A549 (cell line): ENCODE data around the gene KLHDC8B. TPM values are rescaled to one million over a fixed set of nuclear protein-coding genes. Genes with fewer than 3 reads are reported as not detected.

Experiments
- ATAC-seq, 2 experiments: fragments of 200-7000 bp in 1 of 2; fragments of >200 bp in 1 of 2; cut with Nextera tagmentation in 1 of 2; cut with Tn5 transposase in 1 of 2; 3 replicates each; pipeline versions ENCODE4 v1.8.0 to v1.9.1; 2018 to 2020; ENCODE audit warnings: mild to moderate bottlenecking in 1 of 2, moderate library complexity in 1 of 2
- CTCF ChIA-PET: fragments of 300-600 bp; sonication (Branson Sonifier 250); formaldehyde crosslinking; extraction: SDS; loops from one replicate; lab custom pipeline; 2021; ENCODE audit warnings: antibody characterized with exemption, inconsistent platforms; lab: Yijun Ruan, JAX
- POLR2A ChIA-PET: fragments of 350-600 bp; formaldehyde crosslinking; extraction: SDS; loops from one replicate; lab custom pipeline; 2021; ENCODE audit warnings: antibody characterized with exemption, inconsistent platforms; lab: Yijun Ruan, JAX
- DNase-seq, 2 experiments: peaks; one replicate each; pipeline versions ENCODE4 v3.0.0 to v3.0.0-alpha.2; 2011 to 2016; ENCODE audit warnings: low read depth in 1 of 2, low spot score in 1 of 2
- FAIRE-seq: peaks from 2 replicates; lab custom pipeline; 2011; peaks lifted over from hg19 to GRCh38; lab: Jason Lieb, UNC
- H3K27ac ChIP-seq, 2 experiments: fragments of >200 bp; sonication (Bioruptor Twin); formaldehyde crosslinking; 3 replicates each; pipeline ENCODE4 v1.5.1; 2016 to 2017
- H3K4me1 ChIP-seq: fragments of >200 bp; sonication (Bioruptor Twin); formaldehyde crosslinking; 3 replicates; pipeline ENCODE4 v1.6.1; 2016
- H3K4me2 ChIP-seq: fragments of >200 bp; sonication (Bioruptor Twin); formaldehyde crosslinking; 3 replicates; pipeline ENCODE4 v1.6.1; 2016
- H3K4me3 ChIP-seq: fragments of >200 bp; sonication (Bioruptor Twin); formaldehyde crosslinking; 3 replicates; pipeline ENCODE4 v1.5.1; 2016
- H3K9me3 ChIP-seq: fragments of >200 bp; sonication (Bioruptor Twin); formaldehyde crosslinking; 3 replicates; pipeline ENCODE4 v1.6.1; 2016
- CHD2 ChIP-seq: fragments of 150-350 bp; IDR thresholded peaks from 2 replicates; pipeline ENCODE4 v1.6.1; 2014; ENCODE audit warnings: low read length; ENCODE audit not compliant: partially characterized antibody
- FOXS1 ChIP-seq: fragments of 250-450 bp; sonication (Bioruptor Pico); IDR thresholded peaks from 2 replicates; pipeline ENCODE4 v1.5.0; 2020; ENCODE audit warnings: mild to moderate bottlenecking, moderate library complexity
- HDAC2 ChIP-seq: fragments of 200-600 bp; sonication (generic); IDR thresholded peaks from 2 replicates; pipeline ENCODE4 v1.6.1; 2016
- HOXA7 ChIP-seq: fragments of 250-450 bp; sonication (Bioruptor Pico); IDR thresholded peaks from 2 replicates; pipeline ENCODE4 v1.5.0; 2020; ENCODE audit warnings: mild to moderate bottlenecking, moderate library complexity
- HOXB13 ChIP-seq: fragments of 250-450 bp; sonication (Bioruptor Pico); IDR thresholded peaks from 2 replicates; pipeline ENCODE4 v1.5.0; 2020; ENCODE audit warnings: low read depth, mild to moderate bottlenecking, moderate library complexity
- NFE2L2 ChIP-seq: fragments of 150-350 bp; conservative IDR thresholded peaks from 2 replicates; pipeline ENCODE4 v1.6.1; 2014; ENCODE audit warnings: low read length
- NPAS2 ChIP-seq: fragments of 250-450 bp; sonication (Bioruptor Pico); IDR thresholded peaks from 2 replicates; pipeline ENCODE4 v1.8.0; 2022; ENCODE audit warnings: mild to moderate bottlenecking, moderate library complexity, borderline replicate concordance
- NR3C1 ChIP-seq: fragments of >200 bp; sonication (Bioruptor Twin); formaldehyde crosslinking; IDR thresholded peaks from 3 replicates; pipeline ENCODE4 v1.6.1; 2017
- PBX3 ChIP-seq: IDR thresholded peaks from 2 replicates; pipeline ENCODE4 v1.6.1; 2012
- PHF8 ChIP-seq: fragments of 200-600 bp; sonication (generic); IDR thresholded peaks from 2 replicates; pipeline ENCODE4 v1.6.1; 2016; ENCODE audit warnings: low read depth, mild to moderate bottlenecking, antibody characterized with exemption, moderate library complexity, borderline replicate concordance
- POLR2A ChIP-seq: IDR thresholded peaks from 2 replicates; pipeline ENCODE4 v1.6.1; 2012; ENCODE audit warnings: mild to moderate bottlenecking, low read length
- RCOR1 ChIP-seq: fragments of 150-350 bp; IDR thresholded peaks from 2 replicates; pipeline ENCODE4 v1.6.1; 2014; ENCODE audit warnings: antibody characterized with exemption, low read length, low read depth
- SMC3 ChIP-seq: fragments of >200 bp; sonication (Bioruptor Twin); formaldehyde crosslinking; IDR thresholded peaks from 3 replicates; pipeline ENCODE4 v1.6.1; 2018; ENCODE audit warnings: inconsistent platforms
- SREBF2 ChIP-seq: fragments of 450-650 bp; IDR thresholded peaks from 2 replicates; pipeline ENCODE4 v1.6.1; 2014; ENCODE audit warnings: mild to moderate bottlenecking, moderate library complexity
- TFCP2L1 ChIP-seq: fragments of 250-450 bp; sonication (Bioruptor Pico); IDR thresholded peaks from 2 replicates; pipeline ENCODE4 v1.5.0; 2021; ENCODE audit warnings: mild to moderate bottlenecking
- ZNF302 ChIP-seq: fragments of 250-450 bp; sonication (Bioruptor Pico); IDR thresholded peaks from 2 replicates; pipeline ENCODE4 v1.9.0; 2021; ENCODE audit warnings: inconsistent platforms, mild to moderate bottlenecking, moderate library complexity
- WGBS: methylation state at CpG from one replicate; pipeline ENCODE4 v1.1.6; 2017; ENCODE audit errors: missing lambda C conversion rate; 5-methylcytosine and 5-hydroxymethylcytosine counted together
- polyA plus RNA-seq, 4 experiments: library from polyadenylated mRNA; depleted of rRNA in 3 of 4; stranded (reverse); fragments of >200 nt; fragmentation: RNase III in 1 of 4; extraction: RNeasy Plus Mini Kit Qiagen cat#74134 plus additional on column Dnase treatment in 1 of 4; gene quantifications; 2 replicates in 3 of 4; 3 replicates in 1 of 4; pipeline ENCODE4 v1.2.3, GENCODE V29; 2011 to 2017
- TF ChIP-seq, protein P1 (sequence below): fragments of >200 bp; sonication (Bioruptor Twin); formaldehyde crosslinking; IDR thresholded peaks from 3 replicates; pipeline ENCODE4 v1.6.1; 2016
- TF ChIP-seq, protein P2 (sequence below): IDR thresholded peaks from 2 replicates; pipeline ENCODE4 v1.6.1; 2012; ENCODE audit warnings: low read depth, borderline replicate concordance
- TF ChIP-seq, protein P3 (sequence below): IDR thresholded peaks from 2 replicates; pipeline ENCODE4 v1.6.1; 2012
- TF ChIP-seq, protein P4 (sequence below): fragments of >200 bp; sonication (Bioruptor Twin); formaldehyde crosslinking; IDR thresholded peaks from 3 replicates; pipeline ENCODE4 v1.5.1; 2016
- TF ChIP-seq, protein P5 (sequence below): fragments of >200 bp; sonication (Bioruptor Twin); formaldehyde crosslinking; IDR thresholded peaks from 2 replicates; pipeline ENCODE4 v1.6.1; 2016
- TF ChIP-seq, protein P6 (sequence below): fragments of 250-450 bp; sonication (Bioruptor Pico); IDR thresholded peaks from 2 replicates; pipeline ENCODE4 v1.5.0; 2020; ENCODE audit warnings: low read depth, mild to moderate bottlenecking, moderate library complexity

The KLHDC8B gene
- polyA plus RNA-seq, 2 of the 4 experiments (the other 2 are of a cell fraction): 7.4 to 9.9 TPM

- peaks cover 18% of the 10 kb centered on the region for H3K4me1 ChIP-seq
- ATAC-seq (peak; percentile 74 to 84), DNase-seq (peak; percentile 67 to 69), FAIRE-seq (no peak)
- CTCF ChIA-PET: interaction anchor here (0.7 to 1.5 kb wide), 11 partner anchors 15 to 789 kb away, joined by 3 to 5 read pairs (median 3); partner anchors contain the start of gene QRICH1
- no peaks in the 10 kb centered on the region for H3K9me3 ChIP-seq
- peak within 1 kb of the TSS; percentile 97 for H3K4me2 ChIP-seq
- 6% methylated on average over 17 of the region's 28 CpGs for WGBS
- TF ChIP-seq TFCP2L1 (CRISPR knock-in tag): no peak
- TF ChIP-seq NFE2L2: no peak
- TF ChIP-seq, protein P1, sequence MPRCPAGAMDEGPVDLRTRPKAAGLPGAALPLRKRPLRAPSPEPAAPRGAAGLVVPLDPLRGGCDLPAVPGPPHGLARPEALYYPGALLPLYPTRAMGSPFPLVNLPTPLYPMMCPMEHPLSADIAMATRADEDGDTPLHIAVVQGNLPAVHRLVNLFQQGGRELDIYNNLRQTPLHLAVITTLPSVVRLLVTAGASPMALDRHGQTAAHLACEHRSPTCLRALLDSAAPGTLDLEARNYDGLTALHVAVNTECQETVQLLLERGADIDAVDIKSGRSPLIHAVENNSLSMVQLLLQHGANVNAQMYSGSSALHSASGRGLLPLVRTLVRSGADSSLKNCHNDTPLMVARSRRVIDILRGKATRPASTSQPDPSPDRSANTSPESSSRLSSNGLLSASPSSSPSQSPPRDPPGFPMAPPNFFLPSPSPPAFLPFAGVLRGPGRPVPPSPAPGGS: no peak
- TF ChIP-seq POLR2A: peak; percentile 29; the same call in 1 of the 2 replicates
- TF ChIP-seq PHF8: 0 out of 2 replicates have a peak, but pooled peaks have one; percentile 24
- TF ChIP-seq, protein P2, sequence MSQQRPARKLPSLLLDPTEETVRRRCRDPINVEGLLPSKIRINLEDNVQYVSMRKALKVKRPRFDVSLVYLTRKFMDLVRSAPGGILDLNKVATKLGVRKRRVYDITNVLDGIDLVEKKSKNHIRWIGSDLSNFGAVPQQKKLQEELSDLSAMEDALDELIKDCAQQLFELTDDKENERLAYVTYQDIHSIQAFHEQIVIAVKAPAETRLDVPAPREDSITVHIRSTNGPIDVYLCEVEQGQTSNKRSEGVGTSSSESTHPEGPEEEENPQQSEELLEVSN: peak; percentile 36; the same call in 1 of the 2 replicates
- TF ChIP-seq, protein P3, sequence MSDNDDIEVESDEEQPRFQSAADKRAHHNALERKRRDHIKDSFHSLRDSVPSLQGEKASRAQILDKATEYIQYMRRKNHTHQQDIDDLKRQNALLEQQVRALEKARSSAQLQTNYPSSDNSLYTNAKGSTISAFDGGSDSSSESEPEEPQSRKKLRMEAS: peak; percentile 27; the same call in 1 of the 2 replicates
- no peak for TF ChIP-seq NPAS2 (CRISPR knock-in tag)
- TF ChIP-seq, protein P4, sequence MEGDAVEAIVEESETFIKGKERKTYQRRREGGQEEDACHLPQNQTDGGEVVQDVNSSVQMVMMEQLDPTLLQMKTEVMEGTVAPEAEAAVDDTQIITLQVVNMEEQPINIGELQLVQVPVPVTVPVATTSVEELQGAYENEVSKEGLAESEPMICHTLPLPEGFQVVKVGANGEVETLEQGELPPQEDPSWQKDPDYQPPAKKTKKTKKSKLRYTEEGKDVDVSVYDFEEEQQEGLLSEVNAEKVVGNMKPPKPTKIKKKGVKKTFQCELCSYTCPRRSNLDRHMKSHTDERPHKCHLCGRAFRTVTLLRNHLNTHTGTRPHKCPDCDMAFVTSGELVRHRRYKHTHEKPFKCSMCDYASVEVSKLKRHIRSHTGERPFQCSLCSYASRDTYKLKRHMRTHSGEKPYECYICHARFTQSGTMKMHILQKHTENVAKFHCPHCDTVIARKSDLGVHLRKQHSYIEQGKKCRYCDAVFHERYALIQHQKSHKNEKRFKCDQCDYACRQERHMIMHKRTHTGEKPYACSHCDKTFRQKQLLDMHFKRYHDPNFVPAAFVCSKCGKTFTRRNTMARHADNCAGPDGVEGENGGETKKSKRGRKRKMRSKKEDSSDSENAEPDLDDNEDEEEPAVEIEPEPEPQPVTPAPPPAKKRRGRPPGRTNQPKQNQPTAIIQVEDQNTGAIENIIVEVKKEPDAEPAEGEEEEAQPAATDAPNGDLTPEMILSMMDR: peak; percentile 16; the same call in 1 of the 3 replicates
- no peak for TF ChIP-seq HOXA7 (CRISPR knock-in tag)
- TF ChIP-seq SMC3: no peak
- TF ChIP-seq, all 56 proteins: peak for 5
- peak within 1 kb of the TSS; percentile 80 for H3K4me3 ChIP-seq
- POLR2A ChIA-PET: interaction anchor here (1.0 to 2.2 kb wide), 5 partner anchors 12 to 279 kb away, joined by 3 to 26 read pairs (median 6); partner anchors contain the start of genes IMPDH2, NDUFAF3, QRICH1 and RHOA
- peak within 1 kb of the TSS; percentile 99 to 100 for H3K27ac ChIP-seq
Measured at GRCh38 chr3:49132437-49133225, 38.8 kb upstream of the KLHDC8B start, which contains the start of gene LAMB2. Gene LAMB2 (minus strand): TSS chr3:49133050. CDS start chr3:49132867, 183 bp downstream.

GRCh38 chr3:49133226-49133951 lies 38.0 kb upstream of the KLHDC8B start:
- H3K9me3 ChIP-seq: no peaks in the 10 kb centered on the region
- CTCF ChIA-PET: interaction anchor here (0.5 to 1.3 kb wide), 9 partner anchors 13 to 788 kb away, joined by 3 to 4 read pairs (median 3); partner anchors contain the start of gene USP19
- WGBS: 0% methylated on average over 12 of the region's 30 CpGs
- ATAC-seq: peak; percentile 81 to 91
- DNase-seq: peak; percentile 81 to 91
- peak overlapping the region; percentile 80 for H3K4me3 ChIP-seq
- POLR2A ChIA-PET: interaction anchor here (0.7 to 2.2 kb wide), 8 partner anchors 12 to 278 kb away, joined by 3 to 26 read pairs (median 4); partner anchors contain the start of genes IMPDH2, NDUFAF3, QRICH1 and RHOA
- peak overlapping the region; percentile 97 for H3K4me2 ChIP-seq
- peak overlapping the region; percentile 99 to 100 for H3K27ac ChIP-seq
- H3K4me1 ChIP-seq: peaks cover 18% of the 10 kb centered on the region
- FAIRE-seq: no peak
- no peak for TF ChIP-seq FOXS1
- no peak for TF ChIP-seq ZNF302 (CRISPR knock-in tag)
- TF ChIP-seq RCOR1: no peak
- no peak for TF ChIP-seq HOXB13 (CRISPR knock-in tag)
- TF ChIP-seq, protein P5, sequence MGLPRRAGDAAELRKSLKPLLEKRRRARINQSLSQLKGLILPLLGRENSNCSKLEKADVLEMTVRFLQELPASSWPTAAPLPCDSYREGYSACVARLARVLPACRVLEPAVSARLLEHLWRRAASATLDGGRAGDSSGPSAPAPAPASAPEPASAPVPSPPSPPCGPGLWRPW: no peak
- TF ChIP-seq, protein P6, sequence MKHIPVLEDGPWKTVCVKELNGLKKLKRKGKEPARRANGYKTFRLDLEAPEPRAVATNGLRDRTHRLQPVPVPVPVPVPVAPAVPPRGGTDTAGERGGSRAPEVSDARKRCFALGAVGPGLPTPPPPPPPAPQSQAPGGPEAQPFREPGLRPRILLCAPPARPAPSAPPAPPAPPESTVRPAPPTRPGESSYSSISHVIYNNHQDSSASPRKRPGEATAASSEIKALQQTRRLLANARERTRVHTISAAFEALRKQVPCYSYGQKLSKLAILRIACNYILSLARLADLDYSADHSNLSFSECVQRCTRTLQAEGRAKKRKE (CRISPR knock-in tag): no peak
- TF ChIP-seq CHD2: no peak
- TF ChIP-seq HDAC2: no peak
- no peak for TF ChIP-seq PBX3
- TF ChIP-seq, protein P2: no peak
- TF ChIP-seq, protein P3: 0 out of 2 replicates have a peak, but pooled peaks have one; percentile 51
- TF ChIP-seq, protein P4: no peak
- peak; percentile 36 for TF ChIP-seq POLR2A
- TF ChIP-seq NR3C1: no peak
- TF ChIP-seq SREBF2: no peak
- TF ChIP-seq TFCP2L1 (CRISPR knock-in tag): no peak
